ENCODE results near the gene ADIPOQ. TPM values are rescaled to one million over a fixed set of nuclear protein-coding genes. Genes with fewer than 3 reads are reported as not detected.
"Not testable (repeated sequence)": the region's sequence is repeated elsewhere in the genome, so short reads cannot be mapped to it uniquely, and the experiment has no call there.

The ADIPOQ gene
- total and polyA plus RNA-seq, 9 donors, result 1.1 to 6.0 TPM; not detected in 7

DNA sequence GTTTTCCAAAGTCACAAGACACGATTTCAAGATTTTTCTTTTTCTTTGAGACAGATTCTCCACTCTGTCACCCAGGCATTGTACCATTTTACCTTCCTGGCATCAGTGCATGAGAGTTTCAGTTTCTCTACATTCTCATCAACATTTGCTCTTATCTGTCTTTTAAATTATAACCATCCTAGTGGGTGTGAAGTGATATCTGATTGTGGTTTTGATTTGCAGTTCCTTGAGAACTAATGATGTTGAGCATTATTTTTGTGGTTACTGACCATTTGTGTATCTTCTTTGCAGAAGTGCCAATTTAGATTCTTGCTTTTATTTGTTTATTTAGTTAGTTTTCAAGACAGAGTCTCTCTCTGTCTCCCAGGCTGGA, 41.2 kb downstream of the ADIPOQ start:
- WGBS, 3 donors, result 81 to 93% (median 85%) methylated on average over 1 of the region's 1 CpG
- Histone ChIP-seq H3K9me3 (no peaks in the 10 kb centered on the region), H3K4me1 (ENCODE audit: insufficient read depth) (no peaks in the 10 kb centered on the region), H3K27ac (no peak overlapping the region), H3K4me3 (no peak overlapping the region), H3K27me3 (no peaks in the 10 kb centered on the region), H3K36me3 (no peaks in the 10 kb centered on the region)
- TF ChIP-seq POLR2A (IDR thresholded peaks at IDR 0.05), result no peak
- TF ChIP-seq EP300 (IDR thresholded peaks at IDR 0.05), result no peak
- TF ChIP-seq, protein P1, sequence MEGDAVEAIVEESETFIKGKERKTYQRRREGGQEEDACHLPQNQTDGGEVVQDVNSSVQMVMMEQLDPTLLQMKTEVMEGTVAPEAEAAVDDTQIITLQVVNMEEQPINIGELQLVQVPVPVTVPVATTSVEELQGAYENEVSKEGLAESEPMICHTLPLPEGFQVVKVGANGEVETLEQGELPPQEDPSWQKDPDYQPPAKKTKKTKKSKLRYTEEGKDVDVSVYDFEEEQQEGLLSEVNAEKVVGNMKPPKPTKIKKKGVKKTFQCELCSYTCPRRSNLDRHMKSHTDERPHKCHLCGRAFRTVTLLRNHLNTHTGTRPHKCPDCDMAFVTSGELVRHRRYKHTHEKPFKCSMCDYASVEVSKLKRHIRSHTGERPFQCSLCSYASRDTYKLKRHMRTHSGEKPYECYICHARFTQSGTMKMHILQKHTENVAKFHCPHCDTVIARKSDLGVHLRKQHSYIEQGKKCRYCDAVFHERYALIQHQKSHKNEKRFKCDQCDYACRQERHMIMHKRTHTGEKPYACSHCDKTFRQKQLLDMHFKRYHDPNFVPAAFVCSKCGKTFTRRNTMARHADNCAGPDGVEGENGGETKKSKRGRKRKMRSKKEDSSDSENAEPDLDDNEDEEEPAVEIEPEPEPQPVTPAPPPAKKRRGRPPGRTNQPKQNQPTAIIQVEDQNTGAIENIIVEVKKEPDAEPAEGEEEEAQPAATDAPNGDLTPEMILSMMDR (IDR thresholded peaks at IDR 0.05), result no peak
- intact Hi-C loops (cut with DNase I), result no loop called here
- DNase-seq, result no peak

DNA sequence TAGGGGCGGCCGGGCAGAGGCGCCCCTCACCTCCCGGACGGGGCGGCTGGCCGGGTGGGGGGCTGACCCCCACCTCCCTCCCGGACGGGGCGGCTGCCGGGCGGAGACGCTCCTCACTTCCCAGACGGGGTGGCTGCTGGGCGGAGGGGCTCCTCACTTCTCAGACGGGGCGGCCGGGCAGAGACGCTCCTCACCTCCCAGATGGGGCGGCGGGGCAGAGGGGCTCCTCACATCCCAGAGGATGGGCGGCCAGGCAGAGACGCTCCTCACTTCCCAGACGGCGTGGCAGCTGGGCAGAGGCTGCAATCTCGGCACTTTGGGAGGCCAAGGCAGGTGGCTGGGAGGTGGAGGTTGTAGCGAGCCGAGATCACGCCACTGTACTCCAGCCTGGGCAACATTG, 42.4 kb downstream of the ADIPOQ start:
- H3K4me1 ChIP-seq (ENCODE audit: insufficient read depth); H3K27me3 ChIP-seq; H3K4me3 ChIP-seq; intact Hi-C loops (cut with DNase I); H3K27ac ChIP-seq; H3K36me3 ChIP-seq; DNase-seq; H3K9me3 ChIP-seq: not testable (repeated sequence)
- 95% methylated on average over 28 to 29 of the region's 29 CpGs for WGBS, 3 donors

DNA sequence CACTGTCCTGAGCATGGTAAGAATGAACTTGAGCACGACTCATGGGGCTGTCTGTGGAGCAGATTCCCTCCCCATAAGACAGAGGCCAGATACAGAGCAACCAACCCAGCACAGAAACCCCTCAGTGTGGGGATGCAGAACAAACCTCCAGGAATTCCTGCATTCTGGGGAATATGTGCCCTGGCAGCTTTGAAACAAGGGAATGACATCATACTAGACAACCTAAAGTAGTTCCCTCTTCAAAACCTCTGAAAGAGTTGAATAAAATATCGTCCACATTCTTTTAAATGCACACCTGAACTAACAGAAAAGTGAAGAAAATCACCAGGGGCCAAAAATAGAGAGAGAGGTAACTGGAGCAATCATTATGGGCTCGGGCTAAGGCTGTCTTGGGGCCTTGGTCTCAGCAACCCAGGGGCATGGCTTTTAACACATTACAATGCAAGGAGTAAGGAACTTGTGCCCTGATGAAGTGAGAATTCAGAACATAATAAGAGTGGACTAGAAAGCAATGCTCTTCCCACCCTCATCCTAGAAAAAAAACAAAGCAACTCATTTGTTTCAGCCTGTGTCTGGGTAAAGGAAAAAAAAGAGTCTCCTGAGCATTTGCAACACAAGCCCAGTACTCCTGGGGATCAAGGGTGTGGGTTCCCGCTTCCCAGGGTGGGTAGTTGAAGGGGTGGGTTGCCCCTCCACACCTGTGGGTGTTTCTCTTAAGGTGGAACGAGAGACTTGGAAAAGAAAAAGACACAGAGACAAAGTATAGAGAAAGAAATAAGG, 43.9 kb downstream of the ADIPOQ start:
- WGBS, 3 donors, result 64 to 71% (median 69%) methylated on average over 5 of the region's 5 CpGs
- Histone ChIP-seq H3K4me3 (no peak overlapping the region), H3K9me3 (no peaks in the 10 kb centered on the region), H3K27me3 (no peaks in the 10 kb centered on the region), H3K4me1 (ENCODE audit: insufficient read depth) (no peaks in the 10 kb centered on the region), H3K36me3 (no peaks in the 10 kb centered on the region), H3K27ac (no peak overlapping the region)
- TF ChIP-seq EP300 (IDR thresholded peaks at IDR 0.05), result no peak
- TF ChIP-seq POLR2A (IDR thresholded peaks at IDR 0.05), result no peak
- TF ChIP-seq, protein P1 (IDR thresholded peaks at IDR 0.05), result no peak
- no peak for DNase-seq
- intact Hi-C loops (cut with DNase I), result no loop called here

DNA sequence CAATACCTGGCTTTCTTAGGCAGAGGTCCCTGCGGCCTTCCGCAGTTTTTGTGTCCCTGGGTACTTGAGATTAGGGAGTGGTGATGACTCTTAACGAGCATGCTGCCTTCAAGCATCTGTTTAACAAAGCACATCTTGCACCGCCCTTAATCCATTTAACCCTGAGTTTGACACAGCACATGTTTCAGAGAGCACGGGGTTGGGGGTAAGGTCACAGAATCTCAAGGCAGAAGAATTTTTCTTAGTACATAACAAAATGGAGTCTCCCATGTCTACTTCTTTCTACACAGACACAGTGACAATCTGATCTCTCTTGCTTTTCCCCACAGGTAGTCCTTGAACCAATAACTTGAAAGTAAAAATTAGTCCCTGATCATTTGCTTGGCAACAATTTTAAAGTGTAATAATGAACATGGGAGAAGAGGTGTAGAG, 45.0 kb downstream of the ADIPOQ start:
- H3K27me3 ChIP-seq; H3K36me3 ChIP-seq; intact Hi-C loops (cut with DNase I); H3K9me3 ChIP-seq; H3K4me1 ChIP-seq (ENCODE audit: insufficient read depth); H3K27ac ChIP-seq; DNase-seq; H3K4me3 ChIP-seq: not testable (repeated sequence)
- WGBS, 3 donors, result 27 to 30% methylated on average over 2 to 3 of the region's 5 CpGs; no CpG with 5 or more reads in 1 of the 3 donors

DNA sequence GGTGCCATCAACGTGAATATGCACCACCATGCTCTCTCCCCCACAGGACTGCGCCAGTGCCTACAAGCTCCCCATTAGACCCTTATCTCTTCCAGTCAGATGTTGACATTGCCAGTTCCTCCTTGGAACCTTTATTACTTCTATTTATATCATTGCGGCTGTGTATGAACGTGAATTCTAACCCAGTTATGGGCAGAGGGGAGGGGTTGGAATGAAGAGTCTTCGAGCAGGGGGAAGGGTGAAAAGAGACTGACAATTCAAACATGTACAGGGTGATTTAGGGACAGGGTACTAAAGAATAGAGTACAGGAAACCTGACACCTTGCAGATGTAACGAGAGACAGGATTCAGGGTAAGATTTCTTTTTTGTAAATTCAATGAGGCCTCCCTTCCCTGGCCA, 46.1 kb downstream of the ADIPOQ start:
- H3K4me3 ChIP-seq, result no peak overlapping the region
- H3K27ac ChIP-seq, result no peak overlapping the region
- no peaks in the 10 kb centered on the region for H3K36me3 ChIP-seq
- H3K27me3 ChIP-seq, result no peaks in the 10 kb centered on the region
- 12 to 18% (median 17%) methylated on average over 6 of the region's 6 CpGs for whole genome bisulfite sequencing, 3 donors
- no peaks in the 10 kb centered on the region for H3K4me1 ChIP-seq (ENCODE audit: insufficient read depth)
- no peak for DNase-seq
- TF ChIP-seq, protein P1 (IDR thresholded peaks at IDR 0.05), result no peak
- TF ChIP-seq EP300 (IDR thresholded peaks at IDR 0.05), result no peak
- TF ChIP-seq POLR2A (IDR thresholded peaks at IDR 0.05), result no peak
- no peaks in the 10 kb centered on the region for H3K9me3 ChIP-seq
- intact Hi-C loops (cut with DNase I), result no loop called here

DNA sequence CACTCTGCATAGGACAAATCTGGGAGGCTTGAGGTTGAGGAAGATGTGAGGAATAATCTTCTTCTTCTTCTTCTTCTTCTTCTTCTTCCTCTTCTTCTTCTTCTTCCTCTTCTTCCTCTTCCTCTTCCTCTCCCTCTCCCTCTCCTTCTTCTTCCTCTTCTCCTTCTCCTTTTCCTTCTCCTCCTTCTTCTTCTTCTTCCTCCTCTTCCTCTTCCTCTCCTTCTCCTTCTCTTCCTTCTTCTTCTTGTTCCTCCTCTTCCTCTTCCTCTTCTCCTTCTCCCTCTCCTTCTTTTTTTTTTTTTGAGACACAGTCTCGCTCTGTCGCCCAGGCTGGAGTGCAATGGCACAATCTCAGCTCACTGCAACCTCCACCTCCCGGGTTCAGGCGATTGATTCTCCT, 47.2 kb downstream of the ADIPOQ start:
- H3K4me1 ChIP-seq (ENCODE audit: insufficient read depth); intact Hi-C loops (cut with DNase I); DNase-seq; H3K36me3 ChIP-seq; H3K4me3 ChIP-seq; H3K27me3 ChIP-seq; H3K9me3 ChIP-seq; H3K27ac ChIP-seq: not testable (repeated sequence)
- 90 to 96% (median 95%) methylated on average over 4 of the region's 4 CpGs for WGBS, 3 donors
